HL-60 (cell line): Measurements from ENCODE around the gene SAG.

Experiments used
- DNase-seq, 2 experiments: peaks; one replicate each; pipeline ENCODE4 v3.0.0-alpha.2; 2010 to 2020; ENCODE audit warnings: low read depth in 1 of 2, low spot score in 1 of 2
- H3K27ac ChIP-seq: fragments of 250-450 bp; sonication (Bioruptor Pico); replicated peaks from 2 replicates; pipeline ENCODE4 v1.5.1; 2020; ENCODE audit warnings: mild to moderate bottlenecking, moderate library complexity
- H3K27me3 ChIP-seq: fragments of 250-450 bp; sonication (Bioruptor Pico); 2 replicates; pipeline ENCODE4 v1.5.1; 2021; ENCODE audit warnings: mild to moderate bottlenecking, moderate library complexity; ENCODE audit not compliant: insufficient read depth, poor library complexity, severe bottlenecking
- H3K4me3 ChIP-seq: replicated peaks from 2 replicates; pipeline ENCODE4 v1.5.1; 2011; ENCODE audit warnings: mild to moderate bottlenecking, control low read depth, low read length; ENCODE audit not compliant: insufficient read depth
- CTCF ChIP-seq: IDR thresholded peaks from one replicate; pipeline ENCODE4 v1.5.1; 2011; ENCODE audit warnings: low read length, control low read depth, inconsistent platforms; ENCODE audit not compliant: insufficient read depth
- GABPA ChIP-seq: IDR thresholded peaks from 2 replicates; pipeline ENCODE4 v1.6.1; 2012; ENCODE audit warnings: low read depth
- POLR2AphosphoS5 ChIP-seq: IDR thresholded peaks from 2 replicates; pipeline ENCODE4 v1.6.1; 2012; ENCODE audit warnings: low read depth
- REST ChIP-seq: IDR thresholded peaks from 2 replicates; pipeline ENCODE4 v1.6.1; 2012; ENCODE audit warnings: low read depth; ENCODE audit not compliant: insufficient replicate concordance
- SPI1 ChIP-seq: IDR thresholded peaks from 2 replicates; pipeline ENCODE4 v1.6.1; 2012; ENCODE audit warnings: low read depth, mild to moderate bottlenecking, borderline replicate concordance

SAG gene

GRCh38 chr2:233265899-233266431 lies 41.7 kb upstream of the SAG start:
- Histone ChIP-seq H3K27me3 (no peaks in the 10 kb centered on the region), H3K27ac (no peak overlapping the region), H3K4me3 (no peak overlapping the region)
- TF ChIP-seq CTCF (no peak), SPI1 (no peak), REST (no peak), POLR2AphosphoS5 (no peak), GABPA (no peak)
- DNase-seq: no peak

- no peak for DNase-seq
- Histone ChIP-seq H3K27me3 (no peaks in the 10 kb centered on the region), H3K4me3 (no peak overlapping the region), H3K27ac (no peak overlapping the region)
- TF ChIP-seq GABPA (no peak), POLR2AphosphoS5 (no peak), REST (no peak), CTCF (no peak), SPI1 (no peak)
Observed at GRCh38 chr2:233266481-233266880, 41.1 kb upstream of the SAG start.

GRCh38 chr2:233267516-233268245 lies 39.9 kb upstream of the SAG start:
- no peak overlapping the region for H3K27ac ChIP-seq
- TF ChIP-seq GABPA: peak; percentile 62; the same call in 1 of the 2 replicates
- no peak for TF ChIP-seq REST
- TF ChIP-seq POLR2AphosphoS5: no peak; the same call in 1 of the 2 replicates
- H3K27me3 ChIP-seq: no peaks in the 10 kb centered on the region
- peak in 1 of 2 experiments; percentile 31 for DNase-seq
- no peak overlapping the region for H3K4me3 ChIP-seq
